Stimulated activated CD8-positive, alpha-beta memory T cell treated with anti-CD3 and anti-CD28 coated beads, Interleukin-4, amount 100 ng/mL, for 1 hour (primary cell): ENCODE measurements around the gene WHRN.

ENCODE experiments used
- DNase-seq, 2 donors: peaks; one replicate each; pipeline ENCODE4 v3.0.0-alpha.2; 2020; ENCODE audit warnings: low read depth in 2 of 2, low spot score in 1 of 2

WHRN gene

GRCh38 chr9:114369216-114370130, 135.8 kb downstream of the WHRN start:
- DNase-seq: no peak

GRCh38 chr9:114367772-114368569, 137.3 kb downstream of the WHRN start:
- no peak for DNase-seq

GRCh38 chr9:114367366-114367765, 137.9 kb downstream of the WHRN start:
- no peak for DNase-seq

- no peak for DNase-seq
Observed at GRCh38 chr9:114366334-114367128, 138.7 kb downstream of the WHRN start.

- no peak for DNase-seq
Observed at GRCh38 chr9:114365194-114365593, 140.1 kb downstream of the WHRN start.

- DNase-seq: no peak
Observed at GRCh38 chr9:114364134-114365041, 140.9 kb downstream of the WHRN start.

- DNase-seq: no peak
Observed at GRCh38 chr9:114363424-114363823, 141.8 kb downstream of the WHRN start.

- DNase-seq: no peak
Observed at GRCh38 chr9:114362394-114362793, 142.9 kb downstream of the WHRN start.

- no peak for DNase-seq
Observed at GRCh38 chr9:114361542-114361941, 143.7 kb downstream of the WHRN start.

- no peak for DNase-seq
Observed at GRCh38 chr9:114359801-114360200, 145.5 kb downstream of the WHRN start.

GRCh38 chr9:114357911-114358328, 147.4 kb downstream of the WHRN start:
- DNase-seq: no peak

GRCh38 chr9:114357360-114357759, 147.9 kb downstream of the WHRN start:
- DNase-seq: no peak

- DNase-seq: no peak
Observed at GRCh38 chr9:114356792-114357191, 148.5 kb downstream of the WHRN start.

GRCh38 chr9:114355821-114356220, 149.5 kb downstream of the WHRN start:
- DNase-seq: no peak
